ENCODE results near the gene CATSPER3.
A peak's percentile ranks its signal among the peaks of the same experiment; 100 is the strongest.

Gene CATSPER3

DNA sequence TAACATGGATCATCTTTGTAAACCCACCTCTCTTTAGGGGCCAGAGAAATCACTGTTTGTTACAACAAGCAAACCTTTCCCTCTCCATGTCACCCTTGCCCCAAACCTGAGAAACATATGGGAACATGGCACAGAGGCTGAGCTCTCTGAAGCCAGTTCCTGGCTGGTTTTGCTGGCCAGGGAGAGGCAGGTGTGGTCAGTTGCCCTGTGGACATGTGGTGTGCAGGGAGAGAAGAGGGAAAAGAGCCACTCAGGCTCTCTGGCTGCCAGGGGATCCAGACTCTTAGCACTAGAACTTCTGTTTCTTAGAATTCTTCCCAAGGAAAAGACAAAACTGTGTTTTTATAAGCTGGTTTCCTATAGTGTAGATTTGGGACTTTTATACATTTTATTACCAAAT lies 4.6 kb upstream of the CATSPER3 start:
- Histone ChIP-seq H3K9ac (ENCODE audit: low read length) (no peak overlapping the region), H4K12ac (ENCODE audit: low read depth, low read length) (no peak overlapping the region), H4K91ac (ENCODE audit: low read depth, low read length) (no peak overlapping the region), H2AK5ac (ENCODE audit: low read length) (no peak overlapping the region), H3K4me1 (ENCODE audit: control insufficient read depth in 1 of 2, insufficient read depth in 2 of 2, low read length in 2 of 2) (peaks cover 2 to 10% of the 10 kb centered on the region in 2 experiments), H4K8ac (ENCODE audit: low read depth, low read length) (no peak overlapping the region), H3K4me2 (ENCODE audit: low read length) (no peak overlapping the region), H2BK12ac (ENCODE audit: low read length) (no peak overlapping the region), H3K18ac (ENCODE audit: low read length) (no peak overlapping the region), H3K36me3 (ENCODE audit: control insufficient read depth in 1 of 2, insufficient read depth in 2 of 2, low read length in 2 of 2) (peaks cover 0 to 4% of the 10 kb centered on the region in 2 experiments), H3K9me3 (ENCODE audit: insufficient read depth, low read depth, low read length) (peaks cover 2% of the 10 kb centered on the region), H2BK120ac (ENCODE audit: insufficient read depth, low read length, poor library complexity) (no peak overlapping the region), H3K27me3 (ENCODE audit: insufficient read depth, low read length) (no peaks in the 10 kb centered on the region), H3K79me1 (ENCODE audit: low read length) (no peaks in the 10 kb centered on the region), H3K14ac (ENCODE audit: low read length) (no peak overlapping the region), H3K79me2 (ENCODE audit: control insufficient read depth, insufficient read depth, low read length, poor library complexity) (no peaks in the 10 kb centered on the region), H3K27ac (ENCODE audit: low read depth, low read length) (no peak overlapping the region), H3K23ac (ENCODE audit: low read length) (no peak overlapping the region), H3K4ac (ENCODE audit: low read depth, low read length) (no peak overlapping the region), H3K4me3 (ENCODE audit: low read depth, low read length) (no peak overlapping the region), H2BK5ac (ENCODE audit: low read depth, low read length, poor library complexity) (no peak overlapping the region), H2AFZ (ENCODE audit: insufficient read depth, low read length, poor library complexity) (no peak overlapping the region)
- no peak for DNase-seq

DNA sequence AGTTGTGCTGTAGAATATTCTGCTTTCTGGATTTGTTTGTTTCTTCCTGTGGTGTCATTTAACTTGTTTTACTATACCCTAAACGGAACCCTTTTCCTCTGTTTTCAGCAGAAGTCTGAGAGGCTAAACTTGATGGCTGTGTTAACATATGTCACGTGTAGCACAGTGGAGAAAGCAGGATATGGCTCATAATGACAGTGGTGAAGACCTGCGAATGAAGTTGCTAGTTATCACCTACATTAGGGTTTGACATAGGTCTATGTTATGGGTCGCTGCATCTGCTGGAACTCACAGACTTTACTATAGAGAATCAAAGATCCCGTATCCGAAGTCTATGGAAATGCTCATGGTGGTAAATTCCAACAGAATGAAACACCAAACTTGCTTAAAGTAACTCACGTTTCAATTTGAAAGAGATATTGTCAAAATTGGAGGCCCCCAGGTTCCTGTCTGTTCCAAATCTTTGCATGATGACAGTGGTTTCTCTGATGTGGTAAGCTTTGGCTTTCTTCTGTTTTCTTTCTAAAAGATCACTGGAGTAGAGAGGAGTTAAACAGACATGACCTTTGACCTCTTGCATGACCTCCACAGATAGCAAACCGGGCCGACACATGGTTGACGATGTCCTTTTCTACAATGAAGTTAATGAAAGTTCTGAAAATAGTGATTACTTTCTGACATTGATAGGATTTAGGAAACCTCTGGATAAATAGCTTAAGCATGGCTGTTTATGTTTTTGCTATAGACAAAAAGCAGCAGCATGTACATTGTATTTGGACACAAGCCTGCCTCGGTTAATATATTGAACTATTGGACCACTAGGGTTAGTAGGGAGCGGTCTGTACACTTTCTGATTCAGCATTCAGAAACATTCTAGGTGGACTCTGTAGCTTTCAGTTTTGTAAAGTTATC lies 3.1 kb upstream of the CATSPER3 start:
- Histone ChIP-seq H3K4ac (ENCODE audit: low read depth, low read length) (no peak overlapping the region), H3K36me3 (ENCODE audit: control insufficient read depth in 1 of 2, insufficient read depth in 2 of 2, low read length in 2 of 2) (peaks cover 0 to 4% of the 10 kb centered on the region in 2 experiments)

DNA sequence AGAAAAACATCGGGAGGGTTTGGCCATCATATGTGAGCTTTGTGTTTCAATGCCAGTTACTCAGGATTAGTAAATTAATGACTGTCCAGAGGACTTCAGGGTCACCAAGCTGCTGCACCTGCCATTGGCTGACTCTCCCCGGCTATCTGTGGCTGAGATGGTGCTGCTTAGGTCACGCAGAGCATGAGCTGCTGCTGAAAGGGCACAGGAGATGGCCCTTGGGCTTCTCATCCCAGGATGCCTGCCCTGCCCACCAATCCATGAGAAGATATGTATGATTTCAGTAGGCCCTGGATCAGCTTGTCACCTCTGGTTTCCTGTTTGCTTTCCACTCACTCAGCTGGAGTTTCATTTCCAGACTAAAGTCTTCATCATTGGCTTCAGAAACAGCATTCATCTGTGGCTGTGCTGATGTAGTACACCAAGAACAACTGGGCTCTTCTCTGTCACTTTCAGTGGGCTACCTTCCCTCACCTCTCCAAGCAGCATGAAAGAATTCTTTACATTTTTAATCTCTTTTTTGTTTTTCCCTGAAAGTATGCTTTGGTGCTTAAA lies 2.4 kb upstream of the CATSPER3 start:
- Histone ChIP-seq H3K18ac (ENCODE audit: low read length) (no peak overlapping the region), H3K79me2 (ENCODE audit: control insufficient read depth, insufficient read depth, low read length, poor library complexity) (no peaks in the 10 kb centered on the region), H4K12ac (ENCODE audit: low read depth, low read length) (no peak overlapping the region), H2AK5ac (ENCODE audit: low read length) (no peak overlapping the region), H3K4me2 (ENCODE audit: low read length) (no peak overlapping the region), H3K14ac (ENCODE audit: low read length) (no peak overlapping the region), H3K27ac (ENCODE audit: low read depth, low read length) (no peak overlapping the region), H3K23ac (ENCODE audit: low read length) (no peak overlapping the region), H3K4me3 (ENCODE audit: low read depth, low read length) (no peak overlapping the region), H2BK5ac (ENCODE audit: low read depth, low read length, poor library complexity) (no peak overlapping the region), H4K91ac (ENCODE audit: low read depth, low read length) (no peak overlapping the region), H3K27me3 (ENCODE audit: insufficient read depth, low read length) (no peaks in the 10 kb centered on the region), H2BK120ac (ENCODE audit: insufficient read depth, low read length, poor library complexity) (no peak overlapping the region), H3K9ac (ENCODE audit: low read length) (no peak overlapping the region), H3K4me1 (ENCODE audit: control insufficient read depth in 1 of 2, insufficient read depth in 2 of 2, low read length in 2 of 2) (peaks cover 0 to 2% of the 10 kb centered on the region in 2 experiments), H3K79me1 (ENCODE audit: low read length) (no peaks in the 10 kb centered on the region), H3K9me3 (ENCODE audit: insufficient read depth, low read depth, low read length) (peaks cover 2% of the 10 kb centered on the region), H2AFZ (ENCODE audit: insufficient read depth, low read length, poor library complexity) (no peak overlapping the region), H3K4ac (ENCODE audit: low read depth, low read length) (no peak overlapping the region), H2BK12ac (ENCODE audit: low read length) (no peak overlapping the region), H3K36me3 (ENCODE audit: control insufficient read depth in 1 of 2, insufficient read depth in 2 of 2, low read length in 2 of 2) (peaks cover 0 to 4% of the 10 kb centered on the region in 2 experiments), H4K8ac (ENCODE audit: low read depth, low read length) (no peak overlapping the region)
- no peak for DNase-seq
- WGBS (ENCODE audit: extremely low coverage, insufficient coverage, insufficient read length), result no CpG with 5 or more reads among the region's 3 CpGs

More for the DNA sequence above, 3.1 kb upstream of the CATSPER3 start:
- Histone ChIP-seq H3K4me3 (ENCODE audit: low read depth, low read length) (no peak overlapping the region), H4K8ac (ENCODE audit: low read depth, low read length) (no peak overlapping the region), H3K79me2 (ENCODE audit: control insufficient read depth, insufficient read depth, low read length, poor library complexity) (no peaks in the 10 kb centered on the region), H3K9me3 (ENCODE audit: insufficient read depth, low read depth, low read length) (peaks cover 2% of the 10 kb centered on the region), H3K23ac (ENCODE audit: low read length) (no peak overlapping the region), H3K14ac (ENCODE audit: low read length) (no peak overlapping the region), H3K79me1 (ENCODE audit: low read length) (no peaks in the 10 kb centered on the region), H2BK5ac (ENCODE audit: low read depth, low read length, poor library complexity) (no peak overlapping the region), H2AK5ac (ENCODE audit: low read length) (no peak overlapping the region), H3K4me2 (ENCODE audit: low read length) (no peak overlapping the region), H3K4me1 (ENCODE audit: control insufficient read depth in 1 of 2, insufficient read depth in 2 of 2, low read length in 2 of 2) (peaks cover 0 to 2% of the 10 kb centered on the region in 2 experiments), H2BK120ac (ENCODE audit: insufficient read depth, low read length, poor library complexity) (no peak overlapping the region), H4K91ac (ENCODE audit: low read depth, low read length) (no peak overlapping the region), H3K27me3 (ENCODE audit: insufficient read depth, low read length) (no peaks in the 10 kb centered on the region), H3K9ac (ENCODE audit: low read length) (no peak overlapping the region), H4K12ac (ENCODE audit: low read depth, low read length) (no peak overlapping the region), H2AFZ (ENCODE audit: insufficient read depth, low read length, poor library complexity) (no peak overlapping the region), H3K27ac (ENCODE audit: low read depth, low read length) (no peak overlapping the region), H3K18ac (ENCODE audit: low read length) (no peak overlapping the region), H2BK12ac (ENCODE audit: low read length) (no peak overlapping the region)
- WGBS (ENCODE audit: extremely low coverage, insufficient coverage, insufficient read length), result no CpG with 5 or more reads among the region's 12 CpGs
- no peak for DNase-seq

DNA sequence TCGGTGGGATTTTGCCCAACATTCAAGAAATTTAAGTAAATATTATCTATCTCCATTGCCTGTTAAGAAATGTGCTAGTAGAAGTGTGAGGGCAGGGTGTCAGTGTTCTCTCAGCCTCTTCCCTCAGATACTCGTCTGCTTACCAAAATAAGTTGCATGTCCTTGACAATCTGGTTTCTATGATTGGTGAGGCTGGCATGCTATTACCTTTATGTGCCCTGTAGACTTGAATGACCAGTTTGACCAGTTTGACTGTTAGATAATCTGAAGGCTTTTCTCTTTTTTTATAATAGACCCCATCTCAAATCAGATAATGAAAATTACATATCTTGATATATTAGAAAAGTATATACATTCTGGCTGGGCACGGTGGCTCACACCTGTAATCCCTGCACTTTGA lies 348 bp downstream of the CATSPER3 start:
- Histone ChIP-seq H3K4ac (ENCODE audit: low read depth, low read length) (no peak overlapping the region), H3K4me2 (ENCODE audit: low read length) (no peak overlapping the region), H4K8ac (ENCODE audit: low read depth, low read length) (no peak overlapping the region), H3K9ac (ENCODE audit: low read length) (no peak overlapping the region), H3K36me3 (ENCODE audit: control insufficient read depth in 1 of 2, insufficient read depth in 2 of 2, low read length in 2 of 2) (no peaks in the 10 kb centered on the region), H3K4me1 (ENCODE audit: control insufficient read depth in 1 of 2, insufficient read depth in 2 of 2, low read length in 2 of 2) (peaks cover 0 to 2% of the 10 kb centered on the region in 2 experiments), H2BK120ac (ENCODE audit: insufficient read depth, low read length, poor library complexity) (no peak overlapping the region), H2BK5ac (ENCODE audit: low read depth, low read length, poor library complexity) (no peak overlapping the region), H3K4me3 (ENCODE audit: low read depth, low read length) (no peak overlapping the region), H3K23ac (ENCODE audit: low read length) (no peak overlapping the region), H2AFZ (ENCODE audit: insufficient read depth, low read length, poor library complexity) (no peak overlapping the region), H3K27ac (ENCODE audit: low read depth, low read length) (no peak overlapping the region), H4K91ac (ENCODE audit: low read depth, low read length) (no peak overlapping the region), H3K79me1 (ENCODE audit: low read length) (no peaks in the 10 kb centered on the region), H3K27me3 (ENCODE audit: insufficient read depth, low read length) (no peaks in the 10 kb centered on the region), H3K79me2 (ENCODE audit: control insufficient read depth, insufficient read depth, low read length, poor library complexity) (no peaks in the 10 kb centered on the region), H3K18ac (ENCODE audit: low read length) (no peak overlapping the region), H3K14ac (ENCODE audit: low read length) (no peak overlapping the region), H2BK12ac (ENCODE audit: low read length) (no peak overlapping the region), H3K9me3 (ENCODE audit: insufficient read depth, low read depth, low read length) (no peaks in the 10 kb centered on the region), H2AK5ac (ENCODE audit: low read length) (no peak overlapping the region), H4K12ac (ENCODE audit: low read depth, low read length) (no peak overlapping the region)
- no CpG with 5 or more reads among the region's 3 CpGs for WGBS (ENCODE audit: extremely low coverage, insufficient coverage, insufficient read length)
- peak in 1 of 2 donors; percentile 65 for DNase-seq

All from trophoblast cell (in vitro differentiated cells and primary cell).